ENCODE data around the gene APBB1. TPM values are rescaled to one million over a fixed set of nuclear protein-coding genes. Genes with fewer than 3 reads are reported as not detected.

The APBB1 gene
- total RNA-seq, 1 donor from 2014 or later: 1.8 TPM

GRCh38 chr11:6455070-6455469 is 36.2 kb upstream of the APBB1 start:
- FAIRE-seq: no peak
- no peaks in the 10 kb centered on the region for H3K27me3 ChIP-seq (ENCODE audit: control insufficient read depth, insufficient read depth, low read length)
- peaks cover 15% of the 10 kb centered on the region for H3K36me3 ChIP-seq (ENCODE audit: control insufficient read depth, insufficient read depth, low read length)
- no peak overlapping the region for H3K4me3 ChIP-seq (ENCODE audit: low read depth, low read length)
- no peak for TF ChIP-seq CTCF (IDR thresholded peaks at IDR 0.05; ENCODE audit: insufficient read depth, low read length, severe bottlenecking)
- DNase-seq (ENCODE audit: low read depth): no peak

DNA sequence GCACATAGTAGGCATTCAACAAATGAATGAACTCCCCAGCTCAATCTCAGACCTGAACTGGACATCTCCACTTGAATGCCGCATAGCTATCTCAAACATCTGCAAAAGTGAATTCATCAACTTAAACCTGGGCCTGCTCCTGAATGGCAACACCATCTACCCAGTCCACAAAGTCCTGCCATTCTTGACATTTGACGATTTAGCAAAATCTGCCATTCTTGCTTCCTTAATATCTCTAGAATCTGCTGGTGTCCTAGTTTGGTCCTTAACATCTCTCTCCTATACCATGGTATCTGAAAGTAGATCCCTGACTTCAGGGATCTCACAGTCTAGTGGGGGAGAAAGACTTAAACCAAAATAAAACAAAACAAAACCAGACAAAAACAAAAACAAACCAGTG is 34.3 kb upstream of the APBB1 start:
- no peak for TF ChIP-seq CTCF (IDR thresholded peaks at IDR 0.05; ENCODE audit: insufficient read depth, low read length, severe bottlenecking)
- DNase-seq (ENCODE audit: low read depth) (no peak), FAIRE-seq (no peak)
- H3K4me3 ChIP-seq (ENCODE audit: low read depth, low read length): no peak overlapping the region
- H3K27me3 ChIP-seq (ENCODE audit: control insufficient read depth, insufficient read depth, low read length): no peaks in the 10 kb centered on the region
- H3K36me3 ChIP-seq (ENCODE audit: control insufficient read depth, insufficient read depth, low read length): peaks cover 16% of the 10 kb centered on the region

GRCh38 chr11:6452219-6452618 is 33.3 kb upstream of the APBB1 start:
- H3K36me3 ChIP-seq (ENCODE audit: control insufficient read depth, insufficient read depth, low read length): peaks cover 16% of the 10 kb centered on the region
- H3K4me3 ChIP-seq (ENCODE audit: low read depth, low read length): no peak overlapping the region
- DNase-seq (ENCODE audit: low read depth): no peak
- H3K27me3 ChIP-seq (ENCODE audit: control insufficient read depth, insufficient read depth, low read length): no peaks in the 10 kb centered on the region
- no peak for TF ChIP-seq CTCF (IDR thresholded peaks at IDR 0.05; ENCODE audit: insufficient read depth, low read length, severe bottlenecking)
- FAIRE-seq: no peak

DNA sequence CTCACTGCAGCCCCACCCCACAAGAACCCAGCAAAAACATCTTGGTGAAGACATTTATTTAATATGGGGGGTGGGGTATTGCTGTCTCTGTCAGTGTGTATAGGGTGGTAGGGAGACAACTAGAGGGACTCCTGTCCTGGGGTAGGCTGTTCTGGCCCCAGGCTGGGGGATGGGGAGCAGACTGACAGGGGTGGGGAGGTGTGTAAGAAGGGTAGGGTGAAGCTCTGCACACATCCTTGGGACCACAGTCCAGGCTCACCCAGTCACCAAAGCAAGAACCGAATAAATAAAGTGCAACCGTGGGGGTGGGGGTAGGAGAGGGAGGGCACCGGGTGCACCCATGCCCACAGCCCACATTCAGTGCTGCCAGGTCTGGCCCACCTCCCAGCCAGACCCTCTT is 29.7 kb upstream of the APBB1 start:
- FAIRE-seq (no peak), DNase-seq (ENCODE audit: low read depth) (no peak)
- Histone ChIP-seq H3K27me3 (ENCODE audit: control insufficient read depth, insufficient read depth, low read length) (no peaks in the 10 kb centered on the region), H3K4me3 (ENCODE audit: low read depth, low read length) (no peak overlapping the region), H3K36me3 (ENCODE audit: control insufficient read depth, insufficient read depth, low read length) (peaks cover 5% of the 10 kb centered on the region)
- no peak for TF ChIP-seq CTCF (IDR thresholded peaks at IDR 0.05; ENCODE audit: insufficient read depth, low read length, severe bottlenecking)

GRCh38 chr11:6443269-6444003 is 24.5 kb upstream of the APBB1 start:
- Histone ChIP-seq H3K4me3 (ENCODE audit: low read depth, low read length) (no peak overlapping the region), H3K27me3 (ENCODE audit: control insufficient read depth, insufficient read depth, low read length) (no peaks in the 10 kb centered on the region), H3K36me3 (ENCODE audit: control insufficient read depth, insufficient read depth, low read length) (no peaks in the 10 kb centered on the region)
- no peak for FAIRE-seq
- DNase-seq (ENCODE audit: low read depth): peak; percentile 36
- TF ChIP-seq CTCF (IDR thresholded peaks at IDR 0.05; ENCODE audit: insufficient read depth, low read length, severe bottlenecking): peak; percentile 90

- FAIRE-seq (no peak), DNase-seq (ENCODE audit: low read depth) (no peak)
- Histone ChIP-seq H3K27me3 (ENCODE audit: control insufficient read depth, insufficient read depth, low read length) (no peaks in the 10 kb centered on the region), H3K4me3 (ENCODE audit: low read depth, low read length) (no peak overlapping the region), H3K36me3 (ENCODE audit: control insufficient read depth, insufficient read depth, low read length) (no peaks in the 10 kb centered on the region)
- no peak for TF ChIP-seq CTCF (IDR thresholded peaks at IDR 0.05; ENCODE audit: insufficient read depth, low read length, severe bottlenecking)
These were observed 23.5 kb upstream of the APBB1 start for GRCh38 chr11:6442441-6442840.
